ENCODE results near the gene PIP4K2A.
"Not testable (repeated sequence)": the region's sequence is repeated elsewhere in the genome, so short reads cannot be mapped to it uniquely, and the experiment has no call there.

Gene PIP4K2A

DNA sequence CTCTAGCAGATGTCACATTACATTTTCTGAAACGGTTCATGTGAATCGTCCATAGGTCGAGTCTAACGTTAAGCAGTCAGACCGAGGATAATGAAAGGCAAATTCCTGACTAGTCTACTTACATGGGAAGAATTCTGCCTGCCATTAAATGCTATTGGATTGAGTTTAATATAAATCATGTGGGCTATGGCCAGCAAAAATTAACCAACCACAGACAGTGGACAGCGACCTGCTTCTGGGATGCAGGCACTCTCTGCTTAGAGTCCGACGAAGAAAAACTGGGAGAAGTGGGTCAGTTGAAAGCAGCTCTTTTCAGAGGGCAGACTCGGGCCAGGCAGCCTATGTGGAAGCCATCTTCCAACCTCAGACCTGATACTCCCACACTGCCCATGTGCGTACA is 16.6 kb downstream of the PIP4K2A start:
- no peaks in the 10 kb centered on the region for H3K36me3 ChIP-seq (ENCODE audit: control insufficient read depth, insufficient read depth, low read length)
- WGBS, 2 experiments, result 88 to 93% methylated on average over 10 of the region's 10 CpGs
- peaks cover 10% of the 10 kb centered on the region for H3K4me1 ChIP-seq (ENCODE audit: control insufficient read depth, insufficient read depth, low read length)
- H3K9me3 ChIP-seq (ENCODE audit: control insufficient read depth, low read length), result no peaks in the 10 kb centered on the region
- H3K27ac ChIP-seq (ENCODE audit: insufficient read depth, low read depth, low read length, poor library complexity, severe bottlenecking), result no peak overlapping the region
- no peaks in the 10 kb centered on the region for H3K27me3 ChIP-seq (ENCODE audit: control insufficient read depth, insufficient read depth, low read length, poor library complexity, severe bottlenecking)
- H3K4me3 ChIP-seq (ENCODE audit: insufficient read depth, low read depth, low read length), result no peak overlapping the region

DNA sequence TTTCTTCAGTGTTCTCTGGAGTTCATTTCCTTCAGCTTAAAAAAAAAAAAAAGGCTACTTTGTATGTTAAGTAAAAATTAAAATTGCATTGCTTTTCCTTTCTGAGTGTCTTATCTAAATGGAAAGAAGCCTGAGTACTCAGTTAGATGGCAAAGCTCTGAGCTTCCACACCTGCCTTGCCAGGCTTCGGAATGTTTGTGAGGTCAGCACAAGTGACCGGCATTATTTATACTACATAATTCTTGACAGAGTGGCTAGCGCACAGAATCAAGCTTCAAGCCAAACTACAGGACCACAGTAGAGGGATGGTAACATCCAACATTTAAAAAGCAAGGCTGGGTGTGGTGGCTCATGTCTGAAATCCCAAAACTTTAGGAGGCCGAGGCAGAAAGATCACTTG is 17.3 kb downstream of the PIP4K2A start:
- WGBS, 2 experiments, result 90 to 94% methylated on average over 4 of the region's 4 CpGs
- Histone ChIP-seq H3K9me3 (ENCODE audit: control insufficient read depth, low read length) (no peaks in the 10 kb centered on the region), H3K4me3 (ENCODE audit: insufficient read depth, low read depth, low read length) (no peak overlapping the region), H3K27me3 (ENCODE audit: control insufficient read depth, insufficient read depth, low read length, poor library complexity, severe bottlenecking) (no peaks in the 10 kb centered on the region), H3K4me1 (ENCODE audit: control insufficient read depth, insufficient read depth, low read length) (peaks cover 10% of the 10 kb centered on the region), H3K27ac (ENCODE audit: insufficient read depth, low read depth, low read length, poor library complexity, severe bottlenecking) (no peak overlapping the region), H3K36me3 (ENCODE audit: control insufficient read depth, insufficient read depth, low read length) (no peaks in the 10 kb centered on the region)

DNA sequence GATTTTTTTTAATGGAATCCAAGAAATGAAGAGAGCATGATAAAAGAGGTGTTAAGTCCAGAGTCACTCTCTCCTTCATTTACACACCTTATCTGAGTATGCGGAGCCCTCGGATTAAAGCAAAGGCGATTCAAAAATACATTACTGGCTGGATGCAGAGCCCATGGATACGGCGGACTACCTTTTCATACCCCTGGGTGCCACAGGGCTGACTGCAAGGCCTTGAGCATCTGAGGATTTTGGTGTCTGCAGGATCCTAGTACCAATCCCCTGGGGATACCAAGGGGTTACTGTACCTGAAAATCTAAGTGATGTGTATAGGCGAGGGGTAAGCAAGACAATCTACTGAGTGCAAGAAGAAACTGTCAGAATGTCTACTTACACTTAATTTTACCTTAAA is 20.5 kb downstream of the PIP4K2A start:
- 94% methylated on average over 6 of the region's 6 CpGs for WGBS, 2 experiments
- H3K9me3 ChIP-seq (ENCODE audit: control insufficient read depth, low read length), result no peaks in the 10 kb centered on the region
- H3K4me3 ChIP-seq (ENCODE audit: insufficient read depth, low read depth, low read length), result no peak overlapping the region

DNA sequence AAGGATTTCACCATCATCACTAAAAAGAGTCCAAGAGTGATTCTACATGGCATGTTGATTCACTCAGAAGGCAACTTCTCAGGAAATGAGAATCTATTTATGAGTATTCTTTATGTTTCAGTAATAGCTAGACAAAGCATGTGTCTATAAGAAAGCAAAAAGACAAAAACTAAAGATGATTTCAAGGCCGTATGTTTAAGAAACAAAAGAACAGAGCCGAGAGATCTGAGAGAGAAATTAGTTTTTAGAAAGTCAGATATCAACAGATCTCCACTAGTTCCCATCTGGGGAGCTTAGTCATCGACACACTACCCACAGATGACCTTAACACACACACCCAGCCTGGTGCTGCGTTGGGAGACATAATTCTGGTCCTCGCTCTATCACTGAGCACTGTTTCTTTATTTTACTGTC is 21.0 kb downstream of the PIP4K2A start:
- Histone ChIP-seq H3K4me3 (ENCODE audit: insufficient read depth, low read depth, low read length) (no peak overlapping the region), H3K27me3 (ENCODE audit: control insufficient read depth, insufficient read depth, low read length, poor library complexity, severe bottlenecking) (no peaks in the 10 kb centered on the region), H3K9me3 (ENCODE audit: control insufficient read depth, low read length) (no peaks in the 10 kb centered on the region), H3K36me3 (ENCODE audit: control insufficient read depth, insufficient read depth, low read length) (no peaks in the 10 kb centered on the region), H3K4me1 (ENCODE audit: control insufficient read depth, insufficient read depth, low read length) (peaks cover 16% of the 10 kb centered on the region), H3K27ac (ENCODE audit: insufficient read depth, low read depth, low read length, poor library complexity, severe bottlenecking) (no peak overlapping the region)
- 94 to 100% methylated on average over 5 of the region's 5 CpGs for WGBS, 2 experiments

More for the DNA sequence above, 20.5 kb downstream of the PIP4K2A start:
- no peaks in the 10 kb centered on the region for H3K36me3 ChIP-seq (ENCODE audit: control insufficient read depth, insufficient read depth, low read length)
- H3K4me1 ChIP-seq (ENCODE audit: control insufficient read depth, insufficient read depth, low read length), result peaks cover 16% of the 10 kb centered on the region
- no peak overlapping the region for H3K27ac ChIP-seq (ENCODE audit: insufficient read depth, low read depth, low read length, poor library complexity, severe bottlenecking)
- H3K27me3 ChIP-seq (ENCODE audit: control insufficient read depth, insufficient read depth, low read length, poor library complexity, severe bottlenecking), result no peaks in the 10 kb centered on the region

DNA sequence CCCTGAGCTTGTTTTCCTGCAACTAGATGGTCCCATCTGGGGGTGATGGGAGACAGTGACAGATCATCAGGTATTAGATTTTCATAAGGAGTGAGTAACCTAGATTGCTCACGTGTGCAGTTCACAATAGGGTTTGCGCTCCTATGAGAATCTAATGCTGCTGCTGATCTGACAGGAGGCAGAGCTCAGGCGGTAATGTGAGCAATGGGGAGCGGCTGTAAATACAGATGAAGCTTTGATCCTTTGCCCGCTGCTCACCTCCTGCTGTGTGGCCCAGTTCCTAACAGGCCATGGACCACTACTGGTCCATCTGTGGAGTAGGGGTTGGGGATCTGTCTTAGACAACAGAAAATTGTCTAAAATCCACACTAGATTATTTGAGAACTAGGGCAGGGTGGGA is 22.3 kb downstream of the PIP4K2A start:
- not testable (repeated sequence) for H3K9me3 ChIP-seq (ENCODE audit: control insufficient read depth, low read length); H3K4me3 ChIP-seq (ENCODE audit: insufficient read depth, low read depth, low read length); H3K27me3 ChIP-seq (ENCODE audit: control insufficient read depth, insufficient read depth, low read length, poor library complexity, severe bottlenecking); H3K36me3 ChIP-seq (ENCODE audit: control insufficient read depth, insufficient read depth, low read length); H3K27ac ChIP-seq (ENCODE audit: insufficient read depth, low read depth, low read length, poor library complexity, severe bottlenecking)
- H3K4me1 ChIP-seq (ENCODE audit: control insufficient read depth, insufficient read depth, low read length), result peaks cover 16% of the 10 kb centered on the region
- WGBS, 2 experiments, result 84 to 88% methylated on average over 5 of the region's 5 CpGs

DNA sequence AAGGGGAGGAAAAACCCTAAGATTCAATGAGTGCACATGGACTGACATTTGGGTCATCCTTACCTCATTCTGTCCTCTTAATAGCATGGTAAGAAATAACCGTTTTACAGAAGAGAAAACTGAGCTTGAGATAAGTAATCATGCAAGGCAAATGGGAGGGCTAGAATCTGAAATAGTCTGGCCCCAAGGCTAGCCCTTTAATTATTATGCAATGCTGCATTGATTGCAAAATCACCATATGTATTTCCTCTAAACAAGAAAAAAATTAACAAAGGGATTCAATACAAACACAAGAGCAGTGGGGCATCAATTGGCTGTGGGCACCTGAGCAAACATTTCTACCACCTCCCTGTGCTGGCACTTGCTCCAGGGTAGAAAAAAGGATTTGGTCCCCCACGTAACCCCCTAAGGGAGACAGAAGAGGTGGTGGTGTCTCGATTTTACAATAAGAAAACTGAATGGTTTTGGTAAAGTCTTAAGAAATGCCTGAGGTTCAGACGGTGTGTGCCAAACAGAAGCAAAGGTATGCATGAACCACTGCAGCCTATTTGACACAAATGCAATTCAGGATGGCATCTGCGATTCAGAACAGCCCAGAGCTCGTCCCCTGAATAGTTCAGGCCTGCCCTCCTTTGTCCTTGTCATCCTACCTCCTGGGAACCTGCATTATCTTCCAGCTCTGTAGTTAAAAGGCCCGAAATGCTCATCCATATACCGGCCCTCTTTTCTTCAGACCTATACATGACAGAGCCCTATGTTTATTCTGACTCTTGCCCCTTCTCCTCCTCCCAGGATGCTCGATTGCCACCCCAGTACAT is 23.6 kb downstream of the PIP4K2A start:
- H3K27ac ChIP-seq (ENCODE audit: insufficient read depth, low read depth, low read length, poor library complexity, severe bottlenecking), result no peak overlapping the region
- 9 to 10% methylated on average over 9 of the region's 9 CpGs for WGBS, 2 experiments
- peaks cover 16% of the 10 kb centered on the region for H3K4me1 ChIP-seq (ENCODE audit: control insufficient read depth, insufficient read depth, low read length)
- H3K36me3 ChIP-seq (ENCODE audit: control insufficient read depth, insufficient read depth, low read length), result no peaks in the 10 kb centered on the region
- H3K27me3 ChIP-seq (ENCODE audit: control insufficient read depth, insufficient read depth, low read length, poor library complexity, severe bottlenecking), result no peaks in the 10 kb centered on the region
- H3K4me3 ChIP-seq (ENCODE audit: insufficient read depth, low read depth, low read length), result no peak overlapping the region
- no peaks in the 10 kb centered on the region for H3K9me3 ChIP-seq (ENCODE audit: control insufficient read depth, low read length)

DNA sequence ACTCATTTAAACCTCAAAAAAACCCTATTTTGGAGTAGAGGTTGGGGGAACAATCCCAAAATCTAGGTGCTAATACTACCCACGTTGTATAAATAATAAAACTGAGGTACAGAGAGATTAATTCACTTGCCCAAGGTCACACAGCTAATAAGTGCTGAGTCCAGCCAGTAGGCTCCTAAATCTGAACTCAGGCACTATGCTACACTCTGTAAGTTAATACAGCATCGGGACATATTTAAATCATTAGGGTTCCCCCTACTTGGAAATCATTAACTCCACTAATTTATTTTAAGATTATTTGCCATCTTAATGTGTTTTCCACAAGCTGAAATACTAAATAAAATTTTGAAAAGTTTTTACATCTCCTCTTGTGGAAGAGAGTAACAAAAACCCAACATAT is 24.2 kb downstream of the PIP4K2A start:
- Histone ChIP-seq H3K36me3 (ENCODE audit: control insufficient read depth, insufficient read depth, low read length) (no peaks in the 10 kb centered on the region), H3K4me3 (ENCODE audit: insufficient read depth, low read depth, low read length) (no peak overlapping the region), H3K27me3 (ENCODE audit: control insufficient read depth, insufficient read depth, low read length, poor library complexity, severe bottlenecking) (no peaks in the 10 kb centered on the region), H3K27ac (ENCODE audit: insufficient read depth, low read depth, low read length, poor library complexity, severe bottlenecking) (no peak overlapping the region), H3K4me1 (ENCODE audit: control insufficient read depth, insufficient read depth, low read length) (peaks cover 16% of the 10 kb centered on the region), H3K9me3 (ENCODE audit: control insufficient read depth, low read length) (no peaks in the 10 kb centered on the region)
- 84 to 93% methylated on average over 2 of the region's 2 CpGs for WGBS, 2 experiments

DNA sequence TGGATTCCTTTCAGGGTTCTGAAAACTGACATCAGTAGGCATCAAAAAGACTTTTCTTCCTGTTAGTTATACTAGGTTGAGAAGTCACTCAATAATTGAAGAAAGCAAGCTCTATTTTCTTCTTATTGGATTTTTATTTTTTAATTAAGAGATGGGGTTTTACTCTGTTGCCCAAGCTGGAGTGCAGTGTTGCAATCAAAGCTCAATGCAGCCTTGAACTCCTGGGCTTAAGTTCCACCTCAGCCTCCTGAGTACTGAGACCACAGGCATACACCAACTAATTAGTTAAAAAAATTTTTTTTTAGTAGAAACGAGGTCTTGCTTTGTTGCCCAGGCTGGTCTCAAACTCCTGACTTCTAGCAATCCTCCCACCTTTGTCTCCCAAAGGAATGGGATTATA is 28.0 kb downstream of the PIP4K2A start:
- 67 to 89% methylated on average over 1 of the region's 1 CpG for WGBS, 2 experiments
- Histone ChIP-seq H3K27me3 (ENCODE audit: control insufficient read depth, insufficient read depth, low read length, poor library complexity, severe bottlenecking) (no peaks in the 10 kb centered on the region), H3K27ac (ENCODE audit: insufficient read depth, low read depth, low read length, poor library complexity, severe bottlenecking) (no peak overlapping the region), H3K9me3 (ENCODE audit: control insufficient read depth, low read length) (no peaks in the 10 kb centered on the region), H3K4me3 (ENCODE audit: insufficient read depth, low read depth, low read length) (no peak overlapping the region), H3K4me1 (ENCODE audit: control insufficient read depth, insufficient read depth, low read length) (peaks cover 16% of the 10 kb centered on the region), H3K36me3 (ENCODE audit: control insufficient read depth, insufficient read depth, low read length) (no peaks in the 10 kb centered on the region)

DNA sequence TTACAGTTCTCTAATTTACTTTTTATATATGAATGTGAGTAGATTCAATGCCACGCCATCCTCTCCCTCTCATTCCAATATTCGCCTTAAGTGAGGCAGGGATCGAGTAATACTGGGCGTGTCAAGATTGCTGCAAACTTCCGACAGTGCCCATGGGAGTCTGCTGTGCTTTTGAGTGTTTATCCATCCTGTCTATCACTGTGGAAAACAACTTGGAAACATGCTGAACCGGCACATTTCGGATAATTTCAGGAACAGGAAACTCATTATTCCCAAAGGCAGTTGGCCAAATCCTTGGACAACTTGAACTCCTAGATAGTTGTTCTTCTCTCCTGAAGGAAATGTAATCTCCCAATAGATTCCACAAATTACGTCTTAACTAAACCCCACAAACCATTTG is 28.5 kb downstream of the PIP4K2A start:
- Histone ChIP-seq H3K36me3 (ENCODE audit: control insufficient read depth, insufficient read depth, low read length) (no peaks in the 10 kb centered on the region), H3K27me3 (ENCODE audit: control insufficient read depth, insufficient read depth, low read length, poor library complexity, severe bottlenecking) (no peaks in the 10 kb centered on the region), H3K27ac (ENCODE audit: insufficient read depth, low read depth, low read length, poor library complexity, severe bottlenecking) (no peak overlapping the region), H3K4me3 (ENCODE audit: insufficient read depth, low read depth, low read length) (no peak overlapping the region), H3K9me3 (ENCODE audit: control insufficient read depth, low read length) (no peaks in the 10 kb centered on the region), H3K4me1 (ENCODE audit: control insufficient read depth, insufficient read depth, low read length) (peaks cover 13% of the 10 kb centered on the region)
- 95 to 96% methylated on average over 8 of the region's 8 CpGs for WGBS, 2 experiments

DNA sequence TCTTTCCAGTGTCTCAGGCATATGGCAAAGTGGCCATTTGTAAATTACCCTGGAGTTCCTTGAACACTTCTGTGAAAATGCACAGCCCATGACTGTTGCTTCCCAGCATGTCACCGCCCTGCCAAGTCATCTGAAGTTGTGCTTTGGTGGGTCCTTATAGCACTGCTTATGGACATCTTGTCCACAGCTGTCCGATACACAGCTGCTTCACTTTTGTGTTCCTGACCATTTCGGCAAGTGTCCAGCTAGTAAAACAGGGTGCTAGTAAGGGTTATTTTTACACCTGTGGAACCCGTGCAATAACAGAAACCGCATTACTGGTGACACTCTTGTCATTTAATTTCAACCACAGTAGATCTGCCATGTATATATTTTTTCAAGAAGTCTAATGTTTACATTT is 29.7 kb downstream of the PIP4K2A start:
- H3K36me3 ChIP-seq (ENCODE audit: control insufficient read depth, insufficient read depth, low read length), result no peaks in the 10 kb centered on the region
- 92 to 97% methylated on average over 5 of the region's 5 CpGs for WGBS, 2 experiments
- H3K27me3 ChIP-seq (ENCODE audit: control insufficient read depth, insufficient read depth, low read length, poor library complexity, severe bottlenecking), result no peaks in the 10 kb centered on the region
- H3K4me3 ChIP-seq (ENCODE audit: insufficient read depth, low read depth, low read length), result no peak overlapping the region
- H3K9me3 ChIP-seq (ENCODE audit: control insufficient read depth, low read length), result no peaks in the 10 kb centered on the region
- H3K27ac ChIP-seq (ENCODE audit: insufficient read depth, low read depth, low read length, poor library complexity, severe bottlenecking), result no peak overlapping the region
- H3K4me1 ChIP-seq (ENCODE audit: control insufficient read depth, insufficient read depth, low read length), result peaks cover under 1% of the 10 kb centered on the region

DNA sequence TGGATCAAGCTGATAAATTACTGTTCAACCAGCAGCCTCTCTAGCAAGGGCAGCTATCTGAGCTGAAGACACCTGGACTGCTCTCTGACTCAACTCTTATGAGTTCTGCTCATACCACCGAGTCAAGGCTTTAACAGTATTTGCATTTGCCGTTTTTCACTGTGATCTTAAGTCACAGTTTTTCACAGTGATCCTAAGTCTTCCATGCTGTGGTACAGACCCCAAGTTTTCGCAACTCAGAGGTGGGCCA is 31.3 kb downstream of the PIP4K2A start:
- Histone ChIP-seq H3K4me3 (ENCODE audit: insufficient read depth, low read depth, low read length) (no peak overlapping the region), H3K27ac (ENCODE audit: insufficient read depth, low read depth, low read length, poor library complexity, severe bottlenecking) (no peak overlapping the region), H3K27me3 (ENCODE audit: control insufficient read depth, insufficient read depth, low read length, poor library complexity, severe bottlenecking) (no peaks in the 10 kb centered on the region), H3K4me1 (ENCODE audit: control insufficient read depth, insufficient read depth, low read length) (no peaks in the 10 kb centered on the region), H3K36me3 (ENCODE audit: control insufficient read depth, insufficient read depth, low read length) (no peaks in the 10 kb centered on the region), H3K9me3 (ENCODE audit: control insufficient read depth, low read length) (no peaks in the 10 kb centered on the region)
- WGBS, 2 experiments, result 90 to 92% methylated on average over 3 of the region's 3 CpGs

Data from ectodermal cell (in vitro differentiated cells).